DND-41 (cell line): Measurements from ENCODE around the gene GXYLT1.

Experiments
- ATAC-seq: fragments of 200-7000 bp; cut with Tn5 transposase; 3 replicates; pipeline ENCODE4 v1.9.1; 2021; ENCODE audit warnings: low read depth; ENCODE audit not compliant: insufficient read depth
- DNase-seq: peaks from one replicate; pipeline ENCODE4 v3.0.0-alpha.2; 2020
- H2AFZ ChIP-seq: 2 replicates; pipeline ENCODE4 v1.6.0; 2012; ENCODE audit warnings: low read depth, low read length
- H3K27ac ChIP-seq: 2 replicates; pipeline ENCODE4 v1.5.1; 2012; ENCODE audit warnings: low read length, inconsistent platforms
- H3K27me3 ChIP-seq: fragments of 200-600 bp; sonication (generic); 2 replicates; pipeline ENCODE4 v1.6.0; 2012; ENCODE audit warnings: low read length, mild to moderate bottlenecking, inconsistent platforms; ENCODE audit not compliant: insufficient read depth, poor library complexity
- H3K36me3 ChIP-seq: 2 replicates; pipeline ENCODE4 v1.5.1; 2012; ENCODE audit warnings: low read length, inconsistent platforms; ENCODE audit not compliant: insufficient read depth
- H3K4me1 ChIP-seq: 2 replicates; pipeline ENCODE4 v1.5.1; 2012; ENCODE audit warnings: mild to moderate bottlenecking, low read length; ENCODE audit not compliant: insufficient read depth
- H3K4me2 ChIP-seq: 2 replicates; pipeline ENCODE4 v1.6.0; 2012; ENCODE audit warnings: mild to moderate bottlenecking, moderate library complexity, low read length, inconsistent platforms; ENCODE audit not compliant: insufficient read depth
- H3K4me3 ChIP-seq, 2 experiments: fragments of 200-600 bp in 1 of 2; shearing (Covaris generic) in 1 of 2; 2 replicates each; pipeline ENCODE4 v1.5.1; 2012 to 2016; ENCODE audit warnings: inconsistent platforms in 2 of 2, low read length in 2 of 2, mild to moderate bottlenecking in 2 of 2, low read depth in 1 of 2, moderate library complexity in 1 of 2
- H3K79me2 ChIP-seq: 2 replicates; pipeline ENCODE4 v1.6.0; 2012; ENCODE audit warnings: low read length, inconsistent platforms; ENCODE audit not compliant: insufficient read depth
- H3K9ac ChIP-seq: 2 replicates; pipeline ENCODE4 v1.6.0; 2012; ENCODE audit warnings: low read depth, mild to moderate bottlenecking, inconsistent platforms, low read length, moderate library complexity
- H3K9me3 ChIP-seq: 2 replicates; pipeline ENCODE4 v1.5.1; 2012; ENCODE audit warnings: low read length, moderate library complexity, mild to moderate bottlenecking, inconsistent platforms; ENCODE audit not compliant: insufficient read depth, severe bottlenecking
- H4K20me1 ChIP-seq: 2 replicates; pipeline ENCODE4 v1.6.0; 2012; ENCODE audit warnings: low read length; ENCODE audit not compliant: insufficient read depth
- EZH2 ChIP-seq: IDR thresholded peaks from 3 replicates; pipeline ENCODE4 v1.6.1; 2012; ENCODE audit warnings: borderline replicate concordance, low read depth, mild to moderate bottlenecking, moderate library complexity, low read length, inconsistent platforms; ENCODE audit not compliant: severe bottlenecking
- TF ChIP-seq, protein P1 (sequence below): IDR thresholded peaks from 2 replicates; pipeline ENCODE4 v1.5.1; 2012; ENCODE audit warnings: borderline replicate concordance, low read length, moderate library complexity, mild to moderate bottlenecking; ENCODE audit not compliant: poor library complexity, severe bottlenecking; ENCODE audit errors: extremely low read depth

GXYLT1 gene, protein sequence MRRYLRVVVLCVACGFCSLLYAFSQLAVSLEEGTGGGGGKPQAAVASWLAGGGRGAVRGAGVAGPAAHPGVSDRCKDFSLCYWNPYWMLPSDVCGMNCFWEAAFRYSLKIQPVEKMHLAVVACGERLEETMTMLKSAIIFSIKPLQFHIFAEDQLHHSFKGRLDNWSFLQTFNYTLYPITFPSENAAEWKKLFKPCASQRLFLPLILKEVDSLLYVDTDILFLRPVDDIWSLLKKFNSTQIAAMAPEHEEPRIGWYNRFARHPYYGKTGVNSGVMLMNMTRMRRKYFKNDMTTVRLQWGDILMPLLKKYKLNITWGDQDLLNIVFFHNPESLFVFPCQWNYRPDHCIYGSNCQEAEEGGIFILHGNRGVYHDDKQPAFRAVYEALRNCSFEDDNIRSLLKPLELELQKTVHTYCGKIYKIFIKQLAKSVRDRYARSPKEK

GRCh38 chr12:42144408-42145196 lies at the start of gene GXYLT1:
Gene GXYLT1, minus strand, starts transcription at chr12:42144874. Its CDS starts 228 bp downstream, at chr12:42144646.
- ATAC-seq (peak; percentile 83), DNase-seq (peak; percentile 69)
- Histone ChIP-seq H3K4me3 (peak within 1 kb of the TSS; percentile 42 to 70; a peak in 3 of 4 replicates), H4K20me1 (peaks cover 15% of the 10 kb centered on the region; the same call in 1 of the 2 replicates), H3K4me1 (peaks cover 27% of the 10 kb centered on the region), H3K36me3 (no peaks in the 10 kb centered on the region), H3K79me2 (peaks cover 37% of the 10 kb centered on the region), H2AFZ (peak within 1 kb of the TSS; percentile 76), H3K9me3 (no peaks in the 10 kb centered on the region), H3K27ac (peak within 1 kb of the TSS; percentile 44; the same call in 1 of the 2 replicates), H3K4me2 (peak within 1 kb of the TSS; percentile 70), H3K9ac (peak within 1 kb of the TSS; percentile 54), H3K27me3 (peaks cover 31% of the 10 kb centered on the region)
- TF ChIP-seq EZH2: no peak
- TF ChIP-seq, protein P1, sequence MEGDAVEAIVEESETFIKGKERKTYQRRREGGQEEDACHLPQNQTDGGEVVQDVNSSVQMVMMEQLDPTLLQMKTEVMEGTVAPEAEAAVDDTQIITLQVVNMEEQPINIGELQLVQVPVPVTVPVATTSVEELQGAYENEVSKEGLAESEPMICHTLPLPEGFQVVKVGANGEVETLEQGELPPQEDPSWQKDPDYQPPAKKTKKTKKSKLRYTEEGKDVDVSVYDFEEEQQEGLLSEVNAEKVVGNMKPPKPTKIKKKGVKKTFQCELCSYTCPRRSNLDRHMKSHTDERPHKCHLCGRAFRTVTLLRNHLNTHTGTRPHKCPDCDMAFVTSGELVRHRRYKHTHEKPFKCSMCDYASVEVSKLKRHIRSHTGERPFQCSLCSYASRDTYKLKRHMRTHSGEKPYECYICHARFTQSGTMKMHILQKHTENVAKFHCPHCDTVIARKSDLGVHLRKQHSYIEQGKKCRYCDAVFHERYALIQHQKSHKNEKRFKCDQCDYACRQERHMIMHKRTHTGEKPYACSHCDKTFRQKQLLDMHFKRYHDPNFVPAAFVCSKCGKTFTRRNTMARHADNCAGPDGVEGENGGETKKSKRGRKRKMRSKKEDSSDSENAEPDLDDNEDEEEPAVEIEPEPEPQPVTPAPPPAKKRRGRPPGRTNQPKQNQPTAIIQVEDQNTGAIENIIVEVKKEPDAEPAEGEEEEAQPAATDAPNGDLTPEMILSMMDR: no peak

GRCh38 chr12:42192686-42193085 lies 48.0 kb upstream of the GXYLT1 start:
- Histone ChIP-seq H3K36me3 (peaks cover 35% of the 10 kb centered on the region), H3K4me3 (no peak overlapping the region), H3K4me2 (no peak overlapping the region), H3K9ac (no peak overlapping the region), H2AFZ (no peak overlapping the region), H3K27ac (no peak overlapping the region), H3K27me3 (no peaks in the 10 kb centered on the region), H3K4me1 (no peaks in the 10 kb centered on the region), H4K20me1 (no peaks in the 10 kb centered on the region; the same call in 1 of the 2 replicates), H3K9me3 (no peaks in the 10 kb centered on the region), H3K79me2 (peaks cover 6% of the 10 kb centered on the region)
- TF ChIP-seq EZH2: no peak
- TF ChIP-seq, protein P1: no peak
- no peak for ATAC-seq
- DNase-seq: no peak

- DNase-seq (no peak), ATAC-seq (no peak)
- Histone ChIP-seq H3K27ac (no peak overlapping the region), H3K9ac (no peak overlapping the region), H3K79me2 (peaks cover 6% of the 10 kb centered on the region), H3K27me3 (no peaks in the 10 kb centered on the region), H3K4me3 (no peak overlapping the region), H3K4me2 (no peak overlapping the region), H3K9me3 (no peaks in the 10 kb centered on the region), H3K4me1 (no peaks in the 10 kb centered on the region), H3K36me3 (peaks cover 31% of the 10 kb centered on the region), H2AFZ (no peak overlapping the region), H4K20me1 (no peaks in the 10 kb centered on the region; the same call in 1 of the 2 replicates)
- TF ChIP-seq, protein P1: no peak
- TF ChIP-seq EZH2: no peak
Measured at GRCh38 chr12:42192258-42192657, 47.6 kb upstream of the GXYLT1 start.
